ENCODE data around the gene SP9. TPM values are rescaled to one million over a fixed set of nuclear protein-coding genes. Genes with fewer than 3 reads are reported as not detected.
A peak's percentile ranks its signal among the peaks of the same experiment; 100 is the strongest.
"Not testable (repeated sequence)": the region's sequence is repeated elsewhere in the genome, so short reads cannot be mapped to it uniquely, and the experiment has no call there.

Gene SP9
- total RNA-seq, 2 donors from 2014 or later: not detected

DNA sequence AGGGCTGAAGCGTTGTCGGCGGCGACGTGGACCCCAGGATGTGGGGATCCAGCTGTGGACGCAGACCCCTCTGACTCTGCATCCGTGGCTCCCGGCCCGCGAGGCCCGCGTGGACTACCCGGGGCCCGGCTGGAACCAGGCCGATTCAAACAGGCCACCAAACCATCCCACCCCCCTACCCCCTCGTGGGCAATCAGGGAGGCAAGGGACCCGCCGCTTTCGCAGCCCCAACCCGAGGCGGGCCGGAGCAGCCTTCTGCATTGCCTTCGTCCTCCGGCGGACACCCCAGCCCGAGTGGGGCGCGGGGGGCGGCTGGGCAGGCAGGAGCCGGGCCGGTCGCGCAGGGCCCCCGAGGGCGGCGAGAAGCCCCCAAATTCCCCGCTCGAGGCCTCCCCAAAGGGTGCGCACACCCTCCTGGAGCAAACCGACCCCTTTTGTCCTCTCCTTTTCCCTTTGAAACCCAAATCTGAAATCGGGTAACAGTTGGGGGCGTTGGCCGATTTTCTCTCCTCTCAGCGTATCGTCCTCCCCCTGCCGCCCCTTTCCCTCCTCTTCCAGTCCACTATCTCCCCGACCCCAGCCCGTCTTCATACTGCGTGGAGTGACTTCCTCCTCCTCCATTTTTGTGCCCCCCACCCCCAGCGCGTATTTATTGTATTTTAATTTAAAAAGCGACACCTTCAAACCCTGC lies 7.4 kb downstream of the SP9 start:
- intact Hi-C loops (cut with DNase I, micrococcal nuclease): loop anchor here in 1 of 2 donors (10.0 kb wide), 1 partner anchor 937 kb away; no protein-coding TSS in a partner anchor
- no peak for DNase-seq
- ATAC-seq: peak; percentile 13

DNA sequence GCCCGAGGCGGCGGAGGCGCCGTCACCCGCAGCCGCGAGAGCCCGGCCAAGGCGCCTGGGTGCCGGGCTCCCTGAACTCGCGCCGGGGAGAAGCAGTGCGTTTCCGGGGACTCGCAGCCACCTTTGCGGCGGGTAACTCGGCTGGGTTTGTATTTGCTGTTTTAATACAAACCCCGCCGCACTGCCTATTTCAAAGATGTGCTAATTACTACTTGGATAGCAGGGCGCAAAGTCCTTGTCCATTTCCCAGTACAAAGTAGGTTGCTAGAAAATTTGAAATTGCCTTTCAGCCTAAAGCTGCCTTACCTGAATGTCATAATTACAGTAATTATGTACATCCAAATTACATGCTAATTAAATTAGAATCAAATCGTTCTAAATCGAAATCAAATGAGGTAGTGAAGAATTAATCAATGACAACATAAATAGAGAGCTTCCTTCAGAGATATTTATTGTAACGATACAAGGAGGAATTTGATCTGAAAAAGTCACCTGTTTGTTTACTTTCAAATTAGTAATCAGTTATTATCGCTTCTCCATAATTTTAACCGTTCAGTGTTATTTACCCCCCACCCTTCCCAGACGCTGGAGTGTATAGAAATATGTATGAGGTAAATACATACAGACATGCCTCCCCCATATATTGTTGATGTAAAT lies 8.1 kb downstream of the SP9 start:
- ATAC-seq: peak; percentile 30
- no peak for DNase-seq
- intact Hi-C loops (cut with DNase I, micrococcal nuclease): loop anchor here in 1 of 2 donors (10.0 kb wide), 1 partner anchor 938 kb away; no protein-coding TSS in a partner anchor

DNA sequence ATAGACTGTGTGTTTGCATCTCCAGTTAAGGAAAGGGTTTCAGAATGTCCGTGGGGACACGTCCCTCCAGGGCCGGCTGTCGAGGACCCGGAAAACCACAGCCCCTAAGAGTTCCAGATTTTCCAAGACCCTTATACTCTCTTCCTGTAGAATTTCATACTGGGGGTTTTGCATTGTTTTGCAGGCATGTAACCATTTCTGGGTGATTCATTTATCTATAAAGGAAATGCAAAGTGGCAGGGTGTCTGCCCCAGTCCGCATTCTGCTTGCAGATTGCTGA lies 8.5 kb downstream of the SP9 start:
- intact Hi-C loops (cut with DNase I, micrococcal nuclease): loop anchor here in 1 of 2 donors (10.0 kb wide), 1 partner anchor 938 kb away; no protein-coding TSS in a partner anchor
- ATAC-seq (no peak), DNase-seq (no peak)

DNA sequence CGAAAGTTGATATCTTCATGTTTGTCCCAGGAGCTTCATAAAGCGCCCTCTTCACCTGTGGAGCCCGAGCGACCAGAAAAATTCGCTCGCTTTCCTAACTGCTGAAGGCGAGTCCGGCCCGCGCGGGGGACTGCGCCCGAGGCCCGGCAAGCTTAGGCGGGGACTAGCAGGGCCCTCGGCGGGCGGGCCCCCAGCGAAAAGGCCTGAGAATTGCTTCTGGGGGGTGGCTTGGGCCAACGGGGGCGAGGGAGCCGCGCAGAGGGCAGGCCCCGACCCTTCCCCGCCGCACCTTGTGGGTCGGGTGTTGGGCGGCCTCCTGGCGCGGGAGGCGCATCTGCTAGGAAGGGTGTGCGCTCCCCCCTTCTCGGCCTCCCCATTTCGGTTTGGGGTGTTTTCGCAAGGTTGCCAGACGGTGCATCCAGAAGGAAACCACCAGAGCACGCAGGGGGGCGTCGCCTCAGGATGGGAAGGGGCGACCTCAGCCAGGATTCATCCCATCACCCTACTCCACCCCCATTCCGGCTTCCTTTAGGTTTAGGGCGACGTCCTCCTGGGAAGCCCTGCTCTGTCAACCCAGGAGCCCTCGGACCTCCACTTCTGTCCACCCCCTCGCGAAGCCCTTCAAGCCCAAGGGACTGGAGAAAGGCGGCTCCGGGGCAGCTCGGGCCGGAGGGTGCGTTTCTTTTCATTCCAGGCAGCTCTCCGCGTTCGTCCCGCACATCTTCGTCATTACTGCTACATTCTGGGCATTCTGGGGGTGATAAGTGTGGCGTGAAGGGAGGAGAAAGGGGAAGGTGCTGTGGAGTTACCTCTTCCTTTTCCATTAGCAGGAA lies 9.1 kb downstream of the SP9 start:
- intact Hi-C loops (cut with DNase I, micrococcal nuclease): loop anchor here in 1 of 2 donors (10.0 kb wide), 1 partner anchor 939 kb away; no protein-coding TSS in a partner anchor
- ATAC-seq (no peak), DNase-seq (no peak)

DNA sequence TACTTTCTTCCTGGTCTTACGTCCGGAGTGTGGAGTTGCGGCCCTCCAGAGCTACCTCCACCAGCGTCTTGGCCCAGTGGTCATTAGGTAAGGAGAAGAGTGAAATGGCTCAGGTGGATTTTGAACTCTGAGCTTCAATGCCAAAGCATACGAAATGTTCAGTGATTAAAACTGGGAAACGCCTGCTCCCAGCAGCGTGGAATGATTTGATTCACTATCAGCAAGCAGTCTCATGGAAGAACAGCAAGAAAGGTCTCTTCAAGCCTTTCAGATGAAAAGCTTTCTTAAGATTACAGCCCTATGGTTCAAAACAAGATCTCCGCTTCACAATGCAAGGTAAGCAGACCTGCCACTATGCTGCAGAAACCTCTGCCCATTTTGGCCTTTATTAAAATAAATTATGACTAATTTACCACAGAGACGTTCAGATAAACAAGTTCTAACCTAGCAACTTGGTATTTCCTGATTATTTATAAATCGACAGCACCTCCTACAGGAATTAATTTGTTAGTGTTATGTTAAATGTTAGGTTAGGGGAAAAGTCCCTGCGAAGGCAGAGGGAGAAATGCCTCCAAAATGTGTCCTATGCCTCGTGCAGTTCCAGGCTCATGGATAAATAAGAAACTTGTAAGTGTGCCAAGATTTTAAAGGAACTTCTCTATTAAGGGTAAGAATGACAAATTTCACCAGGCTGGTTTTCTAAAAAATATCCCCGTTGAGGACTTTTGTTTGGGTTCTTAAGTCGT lies 10.1 kb downstream of the SP9 start:
- DNase-seq (no peak), ATAC-seq (no peak)
- intact Hi-C loops (cut with DNase I, micrococcal nuclease): loop anchor here in 1 of 2 donors (10.0 kb wide), 1 partner anchor 940 kb away; no protein-coding TSS in a partner anchor

DNA sequence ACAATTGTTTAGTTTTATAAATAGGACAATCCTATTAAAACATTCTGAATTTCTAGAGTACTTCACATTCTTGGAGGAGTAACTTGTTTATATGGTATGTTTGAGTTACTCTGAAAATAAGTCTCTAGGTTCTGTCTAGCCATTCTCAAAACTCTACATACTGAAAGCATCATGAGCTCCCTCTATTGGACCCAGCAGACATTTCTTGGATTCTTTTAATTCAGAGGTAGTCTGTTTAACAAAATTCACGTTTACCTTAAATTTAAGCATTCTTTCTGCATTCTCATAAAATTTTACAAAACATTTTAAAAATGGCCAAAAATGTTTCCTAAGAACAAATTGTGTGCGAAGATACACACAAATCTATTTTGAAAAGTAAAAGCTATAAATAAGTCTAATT lies 15.3 kb downstream of the SP9 start:
- intact Hi-C loops (cut with DNase I, micrococcal nuclease): no loop called here
- DNase-seq: no peak
- ATAC-seq: no peak

DNA sequence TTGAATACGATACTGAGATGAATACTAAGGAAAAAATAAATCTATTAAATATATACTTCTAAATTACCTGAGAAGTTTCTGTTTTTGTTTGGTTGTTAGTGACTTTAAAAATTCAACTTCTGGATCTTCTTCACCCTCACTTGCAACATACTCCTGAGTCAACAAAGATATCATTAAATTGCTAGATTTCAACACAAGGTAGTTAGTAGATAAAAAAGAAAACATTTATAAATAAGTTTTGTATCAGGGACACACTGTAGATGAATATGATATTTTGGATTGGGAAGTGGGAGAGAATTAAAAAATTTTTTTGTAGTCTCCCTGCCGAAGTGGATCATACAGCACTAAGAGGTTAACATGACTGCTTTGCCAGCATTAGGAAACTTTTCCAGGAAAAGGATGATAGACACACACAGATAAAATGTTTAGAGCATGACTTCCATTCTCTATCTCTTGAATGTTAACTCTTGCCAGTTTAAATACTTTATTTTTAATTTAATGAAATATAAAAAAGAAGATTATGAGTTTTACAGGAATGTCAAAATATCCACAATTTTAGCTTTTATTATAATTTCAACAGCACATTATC lies 15.9 kb downstream of the SP9 start:
- intact Hi-C loops (cut with DNase I, micrococcal nuclease): no loop called here
- ATAC-seq (no peak), DNase-seq (no peak)

DNA sequence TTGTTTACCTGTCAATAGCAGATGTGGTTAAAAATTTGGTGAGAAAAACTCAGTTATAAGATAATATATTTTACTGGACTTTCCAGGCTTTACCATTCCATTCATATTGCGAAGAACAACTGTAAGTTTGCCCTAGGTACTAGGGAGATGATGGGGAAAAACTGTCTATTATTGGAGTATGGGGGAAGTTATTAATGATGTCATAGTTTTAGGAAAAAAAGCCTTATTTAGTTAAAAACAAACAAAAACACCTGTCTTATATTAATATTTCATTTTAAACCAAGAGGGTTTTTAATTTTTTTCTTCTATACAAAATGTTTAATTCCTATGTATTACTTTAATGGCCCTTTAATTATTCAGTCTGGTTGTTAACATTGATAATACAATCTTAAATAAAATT lies 18.2 kb downstream of the SP9 start:
- intact Hi-C loops (cut with DNase I, micrococcal nuclease): no loop called here
- no peak for DNase-seq
- ATAC-seq: no peak

DNA sequence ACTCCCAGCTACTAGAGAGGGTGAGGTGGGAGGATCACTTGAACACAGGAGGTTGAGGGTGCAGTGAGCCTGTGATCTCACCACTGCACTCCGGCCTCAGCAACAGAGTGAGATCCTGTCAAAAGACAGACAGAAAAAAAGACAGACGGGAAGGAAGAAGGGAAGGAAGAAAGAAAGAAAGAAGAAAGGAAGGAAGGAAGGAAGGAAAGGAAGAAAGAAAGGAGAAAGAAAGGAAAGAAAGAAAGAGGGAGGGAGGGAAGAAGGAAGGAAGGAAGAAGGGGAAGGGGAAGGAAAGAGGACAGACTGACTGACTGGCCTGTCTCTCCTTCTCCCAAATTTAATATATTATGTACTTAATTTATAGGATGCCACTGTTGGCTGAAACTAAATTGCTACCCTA lies 21.6 kb downstream of the SP9 start:
- DNase-seq: no peak
- ATAC-seq: no peak
- intact Hi-C loops (cut with DNase I, micrococcal nuclease): no loop called here

DNA sequence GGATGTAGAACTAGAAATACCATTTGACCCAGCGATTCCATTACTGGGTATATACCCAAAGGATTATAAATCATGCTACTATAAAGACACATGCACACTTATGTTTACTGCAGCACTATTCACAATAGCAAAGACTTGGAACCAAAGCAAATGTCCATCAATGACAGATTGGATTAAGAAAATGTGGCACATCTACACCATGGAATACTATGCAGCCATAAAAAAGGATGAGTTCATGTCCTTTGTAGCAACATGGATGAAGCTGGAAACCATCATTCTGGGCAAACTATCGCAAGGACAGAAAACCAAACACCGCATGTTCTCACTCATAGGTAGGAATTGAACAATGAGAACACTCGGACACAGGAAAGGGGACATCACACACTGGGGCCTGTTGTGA lies 24.9 kb downstream of the SP9 start:
- intact Hi-C loops (cut with DNase I, micrococcal nuclease); DNase-seq; ATAC-seq: not testable (repeated sequence)

DNA sequence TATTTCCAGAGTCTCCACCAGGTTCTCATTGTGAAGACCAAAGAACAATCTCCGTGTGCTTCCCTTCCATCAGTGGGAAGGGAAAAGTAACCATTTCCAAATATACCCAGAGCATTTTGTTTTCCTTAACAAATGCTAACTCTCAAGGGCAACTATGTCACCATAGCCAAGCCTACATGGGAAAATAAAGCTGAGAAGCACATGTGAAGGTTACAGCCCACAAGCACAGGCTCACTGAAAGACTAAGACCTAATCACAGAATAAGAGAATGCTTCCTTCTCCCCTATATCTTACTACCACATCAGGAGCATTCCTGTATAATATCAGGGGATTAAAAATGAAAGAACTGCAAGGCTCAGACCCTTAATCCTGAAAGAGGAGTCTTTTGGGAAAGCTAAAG lies 28.2 kb downstream of the SP9 start:
- DNase-seq: no peak
- ATAC-seq: no peak
- intact Hi-C loops (cut with DNase I, micrococcal nuclease): no loop called here

DNA sequence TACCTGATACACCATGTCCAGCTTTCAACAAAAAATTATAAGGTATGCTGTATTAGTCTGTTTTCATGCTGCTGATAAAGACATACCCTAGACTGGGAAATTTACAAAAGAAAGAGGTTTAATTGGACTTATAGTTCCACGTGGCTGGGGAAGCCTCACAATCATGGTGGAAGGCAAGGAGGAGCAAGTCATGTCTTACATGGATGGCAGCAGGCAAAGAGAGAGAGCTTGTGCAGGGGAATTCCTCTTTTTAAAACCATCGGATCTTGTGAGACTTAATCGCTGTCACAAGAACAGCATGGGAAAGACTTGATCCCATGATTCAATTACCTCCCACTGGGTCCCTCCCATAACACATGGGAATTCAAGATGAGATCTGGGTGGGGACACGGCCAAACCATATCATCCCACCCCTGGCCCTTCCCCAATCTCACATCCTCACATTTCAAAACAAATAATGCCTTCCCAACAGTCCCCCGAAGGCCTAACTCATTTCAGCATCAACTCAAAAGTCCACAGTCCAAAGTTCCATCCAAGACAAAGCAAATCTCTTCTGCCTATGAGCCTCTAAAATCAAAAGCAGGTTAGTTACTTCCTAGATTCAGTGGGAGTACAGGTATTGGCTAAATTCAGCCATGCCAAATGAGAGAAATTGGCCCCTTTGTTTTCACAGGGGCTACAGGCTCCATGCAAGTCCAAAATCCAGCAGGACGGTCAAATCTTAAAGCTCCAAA lies 28.9 kb downstream of the SP9 start:
- ATAC-seq; DNase-seq; intact Hi-C loops (cut with DNase I, micrococcal nuclease): not testable (repeated sequence)

DNA sequence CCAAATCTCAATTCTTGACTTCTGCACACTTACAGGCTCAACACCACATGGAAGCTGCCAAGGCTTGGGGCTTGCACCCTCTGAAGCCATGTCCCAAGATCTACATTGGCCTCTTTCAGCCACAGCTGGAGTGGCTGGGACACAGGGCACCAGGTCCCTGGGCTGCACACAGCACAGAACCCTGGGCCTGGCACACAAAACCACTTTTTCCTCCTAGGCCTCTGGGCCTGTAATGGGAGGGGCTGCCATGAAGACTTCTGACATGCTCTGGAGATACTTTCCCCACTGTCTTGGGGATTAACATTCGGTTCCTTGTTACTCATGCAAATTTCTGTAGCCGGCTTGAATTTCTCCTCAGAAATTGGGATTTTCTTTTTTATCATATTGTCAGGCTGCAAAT lies 29.9 kb downstream of the SP9 start:
- no peak for ATAC-seq
- no peak for DNase-seq
- intact Hi-C loops (cut with DNase I, micrococcal nuclease): no loop called here

DNA sequence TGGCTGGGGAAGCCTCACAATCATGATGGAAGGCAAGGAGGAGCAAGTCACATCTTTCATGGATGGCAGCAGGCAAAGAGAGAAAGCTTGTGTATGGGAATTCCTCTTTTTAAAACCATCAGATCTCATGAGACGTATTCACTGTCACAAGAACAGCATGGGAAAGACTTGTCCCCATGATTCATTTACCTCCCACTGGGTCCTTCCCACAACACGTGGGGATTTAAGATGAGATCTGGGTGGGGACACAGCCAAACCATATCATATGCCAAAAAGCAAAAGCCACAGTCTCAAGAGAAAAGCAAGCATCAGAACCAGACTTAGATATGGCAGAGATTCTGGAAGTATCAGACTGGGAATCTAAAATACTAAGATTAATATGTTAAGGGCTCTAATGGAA lies 30.8 kb downstream of the SP9 start:
- ATAC-seq (no peak), DNase-seq (no peak)
- intact Hi-C loops (cut with DNase I, micrococcal nuclease): no loop called here

DNA sequence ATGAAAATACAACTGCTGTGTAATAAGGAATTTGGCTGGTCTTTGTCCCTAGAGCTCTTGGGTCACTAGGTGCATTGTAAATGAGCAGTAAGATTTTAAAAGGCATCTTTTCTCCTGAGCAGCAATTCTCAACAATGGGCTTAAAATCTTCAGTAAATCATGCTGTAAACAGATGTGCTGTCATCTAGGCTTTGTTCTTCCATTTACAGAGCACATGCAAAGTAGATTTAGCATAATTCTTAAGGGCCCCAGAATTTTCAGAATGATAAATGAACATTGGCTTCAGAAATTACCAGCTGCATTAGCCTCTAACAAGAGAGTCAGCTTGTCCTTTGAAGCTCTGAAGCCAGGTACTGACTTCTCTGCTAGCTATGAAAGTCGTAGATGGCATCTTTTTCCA lies 33.9 kb downstream of the SP9 start:
- intact Hi-C loops (cut with DNase I, micrococcal nuclease): no loop called here
- ATAC-seq (no peak), DNase-seq (no peak)

DNA sequence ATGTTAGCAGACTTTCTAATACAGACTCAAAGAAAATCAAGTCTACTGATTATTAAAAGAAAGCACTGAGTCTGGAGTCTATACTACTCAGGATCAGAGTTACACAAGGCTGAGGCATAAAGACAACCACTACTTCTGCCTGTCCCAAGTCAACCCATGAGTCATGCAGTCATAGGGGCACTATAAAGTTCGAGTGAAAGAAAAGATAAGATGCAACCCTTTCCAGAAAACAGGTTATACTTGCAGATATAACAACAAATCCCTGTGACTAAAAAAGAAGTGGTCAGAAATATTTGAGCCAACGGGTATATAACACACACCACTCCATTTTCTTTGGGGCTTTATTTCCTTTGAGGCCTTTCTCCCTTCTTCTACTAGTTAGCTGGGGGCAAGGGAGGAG lies 42.2 kb downstream of the SP9 start:
- ATAC-seq: peak; percentile 41
- DNase-seq: no peak
- intact Hi-C loops (cut with DNase I, micrococcal nuclease): no loop called here

DNA sequence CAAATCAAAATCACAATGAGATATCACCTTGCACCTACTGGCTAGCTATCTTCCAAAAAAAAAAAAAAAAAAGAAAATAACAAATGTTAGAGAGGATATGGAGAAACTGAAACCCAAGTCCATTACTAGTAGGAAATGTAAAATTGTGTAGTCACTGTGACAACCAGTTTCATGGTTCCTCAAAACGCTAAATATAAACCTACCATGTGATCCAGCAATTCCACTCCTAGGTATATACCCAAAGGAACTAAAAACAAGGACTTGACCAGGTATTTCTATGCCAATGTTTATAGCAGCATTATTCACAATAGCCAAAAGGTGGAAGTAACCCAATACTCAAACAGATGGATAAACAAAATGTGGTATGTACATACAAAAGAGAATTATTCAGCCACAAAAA lies 49.0 kb downstream of the SP9 start:
- ATAC-seq: no peak
- no peak for DNase-seq
- intact Hi-C loops (cut with DNase I, micrococcal nuclease): no loop called here

DNA sequence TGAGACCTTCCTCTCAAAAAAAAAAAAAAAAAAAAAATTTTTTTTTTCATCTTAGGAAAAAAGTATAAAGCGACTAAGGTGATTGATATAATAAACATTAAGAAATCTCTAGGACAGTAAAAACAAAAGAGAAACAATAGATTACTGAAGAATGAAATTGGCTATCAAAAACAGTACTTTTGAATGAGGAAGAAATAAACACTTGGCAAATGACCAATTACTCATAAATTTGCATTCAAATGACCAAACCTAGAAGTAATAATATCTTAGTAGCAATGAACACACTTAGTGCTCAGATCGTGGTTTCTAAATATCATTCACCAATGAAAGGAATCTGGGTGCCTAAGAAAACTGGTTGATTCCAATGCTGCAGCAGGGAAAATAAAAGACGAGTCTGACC lies 50.4 kb downstream of the SP9 start:
- intact Hi-C loops (cut with DNase I, micrococcal nuclease): no loop called here
- ATAC-seq (no peak), DNase-seq (no peak)

All from left colon (tissue), 2 donors.